Superior temporal gyrus (tissue), 1 donor: ENCODE measurements around the gene ALDH3B2.
"Not testable (repeated sequence)": the region's sequence is repeated elsewhere in the genome, so short reads cannot be mapped to it uniquely, and the experiment has no call there.

Source experiments
- DNase-seq: peaks from one replicate; pipeline ENCODE4 v3.0.0-alpha.2; 2016; ENCODE audit errors: extremely low spot score

Gene ALDH3B2

DNA sequence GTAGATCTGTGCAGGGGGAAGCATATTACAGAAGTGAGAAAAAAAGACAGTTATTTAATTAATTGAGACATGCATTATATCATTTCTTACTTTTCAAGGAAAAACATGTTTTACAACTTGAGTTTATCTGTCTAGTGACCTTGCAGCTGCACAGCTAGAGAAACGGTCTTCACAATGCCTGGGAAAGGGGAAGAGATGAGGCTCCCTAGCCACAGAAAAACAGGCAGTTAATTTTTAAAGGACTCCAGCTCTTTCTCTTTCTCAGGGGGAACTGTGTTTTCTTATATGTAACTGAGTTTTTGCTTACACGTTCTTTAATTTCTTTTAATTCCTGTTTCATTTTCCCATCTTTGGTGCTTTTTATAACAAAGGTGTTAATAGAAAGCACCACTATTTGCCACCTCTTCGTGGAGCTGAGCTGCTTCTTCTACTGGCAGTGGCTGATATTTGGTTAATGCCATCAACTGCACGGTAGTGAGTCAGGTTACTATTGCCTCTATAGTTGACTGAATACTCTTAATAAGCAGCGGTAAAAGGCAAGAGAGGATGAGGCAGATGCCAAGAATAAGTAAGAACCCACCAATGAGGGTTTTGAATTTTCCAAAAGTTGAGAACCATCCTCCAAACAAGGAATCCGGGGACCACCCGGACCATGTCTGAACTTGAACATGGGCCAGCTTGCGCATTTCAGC lies 11.4 kb upstream of the ALDH3B2 start:
- not testable (repeated sequence) for DNase-seq

DNA sequence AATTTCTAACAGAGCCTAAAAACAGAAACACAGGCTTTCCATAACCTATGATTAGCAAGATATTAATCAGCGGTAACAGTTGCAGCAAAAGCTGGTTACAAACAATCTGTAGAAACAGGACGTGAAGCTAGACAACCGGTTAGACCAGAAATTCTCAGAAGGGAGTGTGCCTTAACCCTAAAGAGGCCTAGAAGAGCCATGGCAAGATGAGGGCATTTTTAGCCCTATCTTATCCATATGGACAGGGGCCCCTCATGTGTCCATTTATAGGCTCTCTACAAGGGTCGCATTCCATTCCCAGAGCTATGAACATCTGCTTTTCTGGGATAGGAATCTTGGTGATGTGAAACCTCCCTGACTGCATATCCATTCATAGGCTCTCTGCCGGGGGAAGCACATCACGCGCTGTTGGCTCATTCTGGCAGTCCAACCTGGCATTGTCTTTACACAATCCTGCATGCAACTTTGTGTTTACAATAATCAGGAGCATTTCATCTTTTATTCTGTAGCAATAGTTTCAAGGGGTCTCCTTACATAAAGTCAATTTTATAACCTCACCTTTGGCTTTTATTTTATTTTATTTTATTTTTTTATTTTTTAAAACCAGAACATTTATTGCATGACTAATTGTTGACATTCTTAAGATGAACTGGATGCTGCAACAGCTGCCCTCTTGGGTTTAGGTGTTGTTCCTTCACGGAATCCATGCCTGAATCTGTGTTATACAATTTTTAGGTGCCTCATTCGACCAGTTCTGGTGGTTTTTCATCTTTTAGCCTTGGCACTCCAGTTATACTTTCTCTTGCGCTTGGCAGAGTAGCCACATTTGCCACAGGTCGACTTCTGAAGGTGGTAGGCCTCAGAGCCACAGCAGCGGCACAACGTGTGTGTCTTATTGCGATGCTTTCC lies 8.0 kb upstream of the ALDH3B2 start:
- not testable (repeated sequence) for DNase-seq

DNA sequence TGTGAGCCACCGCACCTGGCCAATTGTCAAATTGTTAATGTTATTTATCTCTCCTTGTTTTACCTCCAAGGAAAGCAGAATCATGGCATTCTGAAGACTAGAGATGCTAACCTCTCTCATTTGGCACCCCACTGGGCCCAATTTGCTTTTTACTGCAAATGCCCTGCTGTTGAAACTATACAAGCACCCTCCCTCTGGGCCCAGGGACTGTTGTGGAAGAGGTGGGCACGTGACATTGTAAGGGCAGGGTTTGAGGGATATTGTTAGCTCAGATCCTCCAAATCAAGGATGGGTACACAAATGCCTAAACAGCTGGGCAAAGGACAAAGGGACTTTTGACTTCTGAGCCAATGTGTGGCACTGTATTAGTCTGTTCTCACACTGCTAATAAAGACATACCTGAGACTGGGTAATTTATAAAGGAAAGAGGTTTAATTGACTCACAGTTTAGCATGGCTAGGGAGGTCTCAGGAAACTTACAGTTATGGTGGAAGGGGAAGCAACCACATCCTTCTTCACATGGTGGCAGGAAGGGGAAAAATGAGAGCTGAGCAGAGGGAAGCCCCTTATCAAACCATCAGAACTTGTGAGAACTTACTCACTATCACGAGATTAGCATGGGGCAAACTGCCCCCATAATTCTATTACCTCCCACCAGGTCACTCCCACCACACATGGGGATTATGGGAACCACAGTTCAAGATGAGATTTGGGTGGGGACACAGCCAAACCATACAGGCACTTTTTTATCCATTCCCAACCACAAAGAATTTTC lies 6.5 kb upstream of the ALDH3B2 start:
- no peak for DNase-seq

DNA sequence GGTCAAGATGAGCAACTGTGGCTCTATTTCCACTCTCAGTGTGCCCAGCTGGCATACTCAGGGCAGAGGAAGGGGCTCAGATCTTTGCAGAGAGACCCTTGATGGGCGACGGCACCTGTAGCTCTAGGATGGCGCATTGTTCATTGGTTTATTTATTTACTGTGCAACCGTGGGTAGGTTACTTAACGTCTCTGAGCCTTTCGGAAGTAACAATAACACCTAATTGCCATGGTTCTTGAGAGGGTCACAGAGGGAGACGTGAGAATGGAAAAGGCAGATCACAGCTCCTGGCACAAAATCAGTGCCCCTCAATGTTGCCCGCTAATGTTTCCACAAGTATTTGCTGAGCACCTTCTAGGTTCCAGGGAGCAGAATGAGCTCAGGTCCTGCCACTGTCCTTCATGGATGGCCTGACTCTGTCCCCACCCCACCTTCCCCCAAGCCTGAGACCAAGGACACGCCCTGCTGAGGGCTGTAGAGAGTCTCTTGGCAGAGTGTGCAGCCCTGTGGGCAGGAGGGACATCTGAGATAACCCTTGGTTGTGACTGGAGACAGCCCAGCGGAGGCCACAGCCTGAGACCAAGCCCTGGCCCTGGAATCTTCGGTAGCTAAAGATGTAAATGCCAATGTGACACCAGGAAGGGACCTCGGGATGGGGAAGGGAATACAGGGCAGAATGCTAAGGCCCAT lies 780 bp upstream of the ALDH3B2 start:
- DNase-seq, result no peak

DNA sequence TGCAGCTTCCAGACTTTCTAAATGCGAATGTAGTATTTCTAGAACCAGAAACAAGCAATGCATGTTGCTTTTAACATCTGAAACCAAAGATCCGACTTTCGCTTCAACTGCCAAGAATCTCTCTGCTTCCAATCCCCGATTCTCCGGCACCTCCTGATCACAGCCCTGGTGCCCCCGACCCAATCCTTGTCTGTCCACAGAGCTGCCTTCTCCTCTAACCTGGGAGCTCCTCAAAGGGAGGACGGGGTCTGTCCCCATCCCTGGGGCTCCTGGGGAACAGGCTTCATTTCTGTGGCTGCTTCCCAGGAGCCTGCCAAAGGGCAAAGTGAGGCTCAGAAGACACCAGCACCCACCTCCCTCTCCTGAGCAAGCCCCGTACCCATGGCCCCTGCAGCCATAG lies 521 bp downstream of the ALDH3B2 start:
- no peak for DNase-seq

DNA sequence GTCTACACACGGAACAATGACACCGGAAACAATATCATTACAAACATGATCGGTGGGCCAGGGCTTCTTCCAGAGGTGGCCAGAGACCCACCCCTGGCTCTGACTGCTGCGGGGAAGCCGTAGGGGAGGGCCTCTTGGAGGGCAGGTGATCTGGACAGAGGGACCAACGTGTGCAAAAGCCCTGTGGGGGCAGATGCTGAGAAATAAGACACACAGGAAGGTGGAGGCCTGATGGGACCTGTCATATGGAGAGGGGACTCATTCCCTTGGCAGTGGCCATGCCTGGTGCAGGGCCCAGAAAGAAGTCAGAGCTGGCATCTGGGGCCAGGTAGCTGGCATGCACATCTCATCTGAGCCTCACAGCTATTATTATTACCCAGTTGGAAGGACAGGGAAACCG lies 1.1 kb downstream of the ALDH3B2 start:
- no peak for DNase-seq

DNA sequence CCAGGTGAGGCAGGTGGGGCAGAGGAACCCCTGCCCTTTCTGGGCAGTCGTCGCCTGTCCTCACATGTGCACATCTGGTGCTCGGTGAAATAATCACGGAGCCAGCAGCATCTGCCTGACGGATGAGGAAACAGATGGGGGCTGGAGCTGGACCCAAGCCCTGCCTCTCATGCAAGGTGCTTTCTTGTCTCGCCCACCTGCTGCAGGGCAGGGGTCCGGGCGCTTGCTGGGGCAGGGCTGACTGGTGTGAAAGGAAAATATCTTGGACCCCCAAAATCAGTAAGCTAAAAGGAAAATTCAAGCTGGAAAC lies 3.3 kb downstream of the ALDH3B2 start:
- no peak for DNase-seq

DNA sequence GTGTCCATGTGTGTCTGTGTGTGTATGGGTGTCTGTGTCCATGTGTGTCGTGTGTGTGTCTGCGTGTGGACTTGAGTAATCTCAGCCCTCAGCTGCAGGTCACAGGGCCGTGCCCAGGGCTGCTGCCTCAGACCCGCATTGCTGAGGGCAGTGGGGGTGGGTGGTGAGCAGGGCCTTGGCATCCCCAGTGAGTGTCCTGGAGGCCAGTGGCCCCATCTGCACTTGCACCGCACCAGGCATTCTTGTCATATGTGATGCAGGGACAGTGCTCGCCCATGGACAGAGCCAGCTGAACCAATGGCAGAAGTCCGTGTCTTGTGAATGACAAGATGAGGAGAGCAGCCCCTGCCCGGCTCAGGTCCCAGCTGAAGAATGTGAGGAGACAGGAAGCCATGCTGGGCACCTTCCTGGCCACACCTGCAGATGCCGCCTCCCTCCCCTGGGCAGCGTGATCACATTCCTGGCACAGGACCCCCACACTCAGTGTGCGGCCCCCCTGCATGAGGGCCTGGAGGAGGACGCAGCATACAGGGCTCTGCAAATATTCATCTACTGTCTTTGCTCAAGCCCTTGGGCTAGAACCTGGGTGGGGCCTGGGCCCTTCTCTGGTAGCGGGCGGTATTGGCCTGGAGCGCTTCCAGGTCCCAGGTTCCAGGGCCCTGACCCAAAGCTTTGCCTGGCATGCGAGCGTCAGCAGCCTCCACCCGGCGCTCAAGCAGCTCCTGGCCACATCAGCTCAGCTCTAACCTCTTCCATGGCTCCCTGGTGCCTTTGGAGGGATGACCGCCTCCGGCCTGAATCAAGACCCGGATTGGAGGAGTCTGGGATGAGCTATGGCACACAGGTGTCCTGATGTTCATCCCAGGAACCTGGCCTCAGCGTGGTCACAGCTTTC lies 3.9 kb downstream of the ALDH3B2 start:
- DNase-seq, result no peak

DNA sequence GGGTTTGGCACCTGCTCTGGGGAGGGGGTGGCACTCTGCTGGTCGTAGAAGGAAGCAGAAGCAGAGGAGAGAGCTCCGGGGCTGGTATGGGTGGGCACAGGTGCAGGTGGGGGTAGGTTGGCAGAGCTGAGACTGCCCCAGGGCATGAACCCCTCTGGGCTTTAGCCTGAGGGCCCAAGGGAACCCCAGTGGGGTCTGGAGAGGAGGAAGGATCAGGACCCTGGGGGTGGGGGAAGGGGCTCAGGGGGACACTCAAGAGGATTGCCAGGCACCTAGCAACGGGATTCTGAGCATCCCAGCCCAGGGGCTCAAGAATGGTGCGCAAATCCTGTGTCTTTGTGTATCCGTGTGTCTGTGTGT lies 6.3 kb downstream of the ALDH3B2 start:
- no peak for DNase-seq

DNA sequence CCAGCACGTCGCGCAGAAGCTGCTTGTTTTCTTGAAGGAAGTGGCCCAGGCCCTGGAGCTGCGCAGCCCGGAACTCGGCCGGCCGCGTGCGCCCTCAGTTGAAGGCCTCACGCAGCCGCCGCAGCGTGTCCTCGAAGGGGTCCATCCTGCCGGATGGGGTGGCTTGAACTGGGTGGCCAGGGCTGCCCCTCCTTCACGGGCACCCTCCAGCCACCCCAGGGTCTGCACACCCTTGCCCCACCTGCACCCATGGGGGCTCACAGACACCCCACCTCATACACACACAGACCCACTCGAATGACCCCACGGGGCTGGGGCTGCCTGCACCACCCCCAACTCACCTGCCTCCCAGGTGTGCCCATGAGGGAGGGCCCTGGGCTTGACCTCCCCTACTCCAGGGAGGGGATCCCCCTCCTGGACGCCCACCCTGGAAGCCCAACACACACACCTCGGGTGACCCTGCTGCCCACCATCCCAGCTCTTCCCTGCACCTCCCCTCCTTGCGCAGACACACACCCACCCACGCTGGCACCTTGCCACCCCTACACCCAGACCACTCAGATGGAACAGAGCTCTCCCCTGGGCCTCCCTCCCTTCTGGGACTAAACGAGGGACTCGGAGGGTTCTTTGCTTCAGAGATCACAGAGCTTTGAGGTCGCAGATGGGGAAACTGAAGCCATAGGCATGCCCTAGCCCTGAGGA lies 6.8 kb downstream of the ALDH3B2 start:
- DNase-seq, result no peak

DNA sequence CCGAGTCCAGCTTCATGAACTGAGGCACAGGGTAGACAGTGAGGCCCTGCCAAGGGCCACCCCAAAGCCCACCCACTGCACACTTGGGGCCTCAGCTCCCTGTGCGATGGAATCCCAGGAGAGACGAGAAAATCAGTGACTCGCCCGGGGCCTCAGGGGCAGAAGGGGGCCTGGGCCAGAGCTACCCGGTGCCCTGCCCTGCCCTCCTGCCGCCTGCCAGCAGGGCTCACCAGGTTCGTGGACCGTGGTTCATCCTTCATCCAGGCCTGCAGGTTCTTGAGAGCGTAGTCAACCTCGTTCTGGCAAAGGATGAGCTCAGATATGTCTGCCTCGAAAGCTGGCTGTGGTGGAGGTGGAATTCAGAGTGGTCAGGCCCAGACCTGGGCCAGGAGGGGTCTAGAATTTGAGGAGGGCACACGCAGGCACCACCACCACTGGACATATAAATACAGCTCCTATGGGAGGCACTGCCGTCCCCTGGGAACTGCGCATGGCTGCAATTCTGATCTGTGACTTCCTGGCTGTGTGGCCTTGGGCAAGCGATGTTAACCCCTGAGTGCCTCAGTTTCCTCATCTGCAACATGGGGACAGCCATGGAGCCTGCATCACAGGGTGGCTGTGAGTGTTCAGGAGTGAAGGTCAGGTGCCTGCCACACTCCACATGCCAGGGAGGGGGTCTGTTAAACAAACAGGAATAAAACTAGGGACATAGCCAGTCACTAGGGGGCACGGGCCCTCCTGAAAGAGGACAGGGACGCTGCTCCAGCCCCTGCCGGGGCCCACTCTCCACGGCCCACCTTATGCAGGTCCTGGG lies 7.5 kb downstream of the ALDH3B2 start:
- no peak for DNase-seq

DNA sequence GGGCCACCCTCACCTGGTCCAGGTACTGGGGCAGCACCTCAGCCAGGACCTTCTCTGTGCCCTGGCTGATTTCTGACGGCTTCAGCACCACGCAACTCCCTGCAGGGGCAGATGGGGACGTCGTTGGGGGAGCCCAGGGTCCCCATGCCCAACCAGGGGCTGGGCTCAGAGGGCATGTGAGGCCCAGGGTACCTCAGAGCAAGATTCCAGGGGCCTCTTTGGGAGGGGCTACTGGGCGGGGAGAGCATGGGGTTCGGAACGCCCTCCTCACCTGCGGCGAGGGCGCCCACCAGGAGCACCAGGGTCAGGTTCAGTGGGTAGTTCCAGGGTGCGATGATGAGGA lies 8.1 kb downstream of the ALDH3B2 start:
- DNase-seq, result no peak

DNA sequence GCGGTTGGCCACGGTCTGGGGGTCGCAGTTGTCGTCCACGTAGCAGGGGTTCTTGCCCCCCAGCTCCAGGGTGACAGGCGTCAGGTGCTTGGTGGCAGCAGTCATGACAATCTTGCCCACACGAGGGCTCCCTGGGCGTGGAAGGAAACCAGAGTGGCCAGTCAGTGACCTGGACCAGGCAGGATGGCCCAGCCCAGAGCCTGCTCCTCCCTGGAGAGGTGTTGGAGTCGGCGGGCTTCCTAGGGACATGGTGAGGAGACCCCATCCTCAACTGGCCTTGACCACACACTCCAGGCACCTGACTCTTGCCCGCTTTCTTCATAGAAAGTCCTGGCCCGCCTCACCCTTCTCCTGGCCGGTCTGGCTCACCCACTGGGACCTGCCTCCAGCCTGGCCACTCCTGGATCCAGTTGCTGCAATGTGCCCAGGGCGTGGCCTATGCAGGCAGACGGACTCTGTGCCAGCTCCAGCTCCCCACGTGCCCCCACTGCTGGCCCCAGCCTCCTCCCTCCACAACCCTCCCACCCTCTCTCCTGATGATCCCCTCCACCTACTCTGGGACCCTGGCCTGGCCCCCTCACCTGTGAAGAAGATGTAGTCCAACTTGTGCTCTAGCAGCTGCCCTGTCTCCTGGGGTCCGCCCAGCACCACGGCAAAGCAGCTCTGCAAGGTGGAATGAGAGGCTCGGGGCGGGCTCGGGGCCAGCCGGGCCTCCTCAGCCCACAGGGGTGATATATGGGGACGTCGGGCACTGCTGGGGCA lies 8.7 kb downstream of the ALDH3B2 start:
- DNase-seq, result no peak

DNA sequence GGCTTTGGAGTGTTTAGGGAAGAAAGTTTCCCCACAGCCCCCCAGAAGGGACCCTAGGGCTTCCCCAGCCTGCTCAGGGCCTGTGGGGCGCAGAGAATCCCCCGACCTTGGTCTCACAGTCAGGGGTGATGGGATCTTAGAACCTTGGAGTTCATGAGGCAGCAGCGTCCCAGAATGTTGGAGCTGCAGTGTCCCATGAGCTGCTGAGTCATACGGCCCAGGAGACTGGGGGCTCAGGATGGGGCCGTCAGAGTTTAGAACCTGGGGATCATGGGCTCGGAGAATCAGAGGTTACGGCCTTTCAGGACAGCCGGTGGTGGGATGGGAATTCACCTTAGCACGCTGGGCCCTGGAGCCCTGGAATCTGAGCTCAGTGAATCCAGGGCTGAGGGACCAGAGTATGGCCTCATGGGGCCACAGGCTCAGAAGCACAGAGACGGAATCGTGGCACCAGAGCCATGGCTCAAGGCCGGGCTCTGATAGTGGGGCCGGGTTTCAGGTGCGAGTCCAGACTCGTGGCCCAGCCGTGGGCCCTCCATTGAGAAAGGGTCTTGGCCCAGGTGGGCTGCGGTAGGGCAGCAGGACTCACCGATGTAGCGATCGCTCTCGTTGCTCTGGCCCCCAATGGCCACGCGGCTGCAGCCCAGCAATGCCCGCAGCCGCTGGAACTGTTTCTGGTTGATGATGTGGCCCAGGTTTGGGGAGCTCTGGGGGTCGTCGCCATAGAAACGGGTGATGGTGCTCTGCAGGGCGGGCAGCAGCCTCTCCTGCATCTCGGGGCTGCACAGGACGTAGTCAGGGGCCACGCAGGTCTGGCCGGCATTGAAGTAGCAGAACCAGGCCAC lies 9.5 kb downstream of the ALDH3B2 start:
- no peak for DNase-seq

DNA sequence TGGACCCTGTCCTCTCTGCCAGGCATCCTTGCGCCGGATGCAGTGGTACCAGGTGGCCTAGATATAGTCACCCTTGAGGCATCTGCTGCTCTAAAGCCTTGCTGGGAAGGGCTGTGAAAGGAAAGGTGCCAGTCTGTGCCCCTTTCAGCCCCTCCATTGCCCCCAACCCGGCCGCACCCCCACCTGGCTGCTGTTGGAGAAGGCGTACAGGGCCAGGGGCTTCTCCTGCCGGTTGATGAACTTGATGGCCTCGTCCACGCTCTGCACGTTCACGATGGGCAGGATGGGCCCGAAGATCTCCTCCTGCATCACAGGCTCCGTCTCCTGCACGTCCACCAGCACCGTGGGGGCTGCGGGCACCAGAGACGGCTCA lies 10.2 kb downstream of the ALDH3B2 start:
- no peak for DNase-seq

DNA sequence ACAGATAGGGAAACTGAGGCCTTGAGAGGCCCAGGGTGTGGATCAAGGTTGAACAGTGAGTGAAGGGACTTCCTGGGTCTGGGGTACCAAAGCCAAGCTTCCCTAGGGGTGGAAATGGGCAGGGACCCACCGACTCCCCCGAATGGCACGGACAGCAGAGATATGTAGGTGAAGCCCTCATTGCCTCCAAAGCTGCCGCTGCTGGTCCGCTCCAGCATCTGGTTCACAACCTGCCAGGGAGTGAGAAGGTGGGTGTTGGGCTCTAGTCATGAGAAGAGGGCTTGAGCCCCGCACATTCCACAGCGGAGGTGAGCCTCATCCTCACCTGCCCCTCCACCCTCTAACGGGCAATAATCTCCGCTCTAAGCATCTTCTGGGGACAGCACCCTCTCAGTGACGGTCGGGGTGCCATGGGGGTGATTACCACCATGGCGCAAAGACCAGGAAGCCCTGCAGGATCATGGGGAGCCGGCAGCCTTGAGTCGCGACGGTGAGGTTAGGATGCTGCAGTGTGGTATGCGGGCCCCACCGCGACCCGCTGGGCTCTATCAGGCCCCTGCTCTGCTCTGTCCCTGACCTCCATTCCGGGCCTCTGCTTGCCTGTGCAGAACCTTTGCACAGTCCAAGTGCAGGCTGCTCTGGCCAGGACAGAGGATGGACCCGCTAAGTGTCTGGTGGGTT lies 10.8 kb downstream of the ALDH3B2 start:
- no peak for DNase-seq

DNA sequence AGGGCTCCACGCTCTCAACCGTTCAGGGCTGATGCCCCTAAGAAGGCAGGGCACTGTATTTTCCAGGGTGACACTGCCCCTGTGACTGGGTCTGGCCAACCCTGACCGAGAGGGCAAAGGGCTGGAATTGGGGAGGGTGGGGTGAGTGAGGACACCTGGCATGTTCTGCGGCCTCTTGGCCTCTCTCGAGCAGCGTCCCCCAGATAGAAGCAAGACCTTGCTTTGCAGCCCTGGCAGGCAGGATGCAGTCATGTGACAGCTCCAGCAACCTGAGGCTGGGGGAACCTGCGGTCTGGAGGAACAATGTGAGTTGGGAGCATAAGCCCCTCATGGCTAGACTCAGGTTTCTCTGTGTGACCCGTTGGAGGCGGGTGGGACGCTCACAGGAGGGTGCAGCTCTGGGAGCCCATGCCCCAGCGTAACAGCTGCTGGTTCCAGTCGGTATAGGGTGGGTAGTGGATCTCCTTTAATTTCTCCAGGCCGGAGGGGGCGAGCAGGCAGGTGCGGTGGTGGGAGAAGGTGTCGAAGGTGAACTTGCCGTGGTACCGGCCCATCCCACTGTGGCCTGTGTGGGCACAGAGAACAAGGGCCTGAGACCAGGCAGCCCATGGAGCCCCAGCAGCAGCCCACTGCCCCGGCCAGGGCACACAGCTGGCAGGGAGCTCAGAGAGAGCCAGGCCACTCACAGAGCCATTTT lies 11.4 kb downstream of the ALDH3B2 start:
- DNase-seq, result no peak
